Measurements from ENCODE around the gene GTF2F1.
"Not testable (repeated sequence)": the region's sequence is repeated elsewhere in the genome, so short reads cannot be mapped to it uniquely, and the experiment has no call there.

The GTF2F1 gene

DNA sequence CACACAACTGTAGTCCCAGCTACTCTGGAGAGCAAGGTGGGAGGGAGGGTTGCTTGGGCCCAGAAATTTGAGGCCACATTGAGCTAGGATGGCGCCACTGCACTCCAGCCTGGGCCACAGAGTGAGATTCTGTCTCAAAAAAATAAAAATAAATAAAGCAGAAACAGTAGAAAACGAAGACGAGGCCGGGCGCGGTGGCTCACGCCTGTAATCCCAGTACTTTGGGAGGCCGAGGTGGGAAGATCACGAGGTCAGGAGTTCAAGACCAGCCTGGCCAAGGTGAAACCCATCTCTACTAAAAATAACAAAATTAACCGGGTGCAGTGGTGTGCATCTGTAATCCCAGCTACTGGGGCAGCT lies 32.1 kb downstream of the GTF2F1 start:
- H3K9me3 ChIP-seq (ENCODE audit: low read length); H3K9ac ChIP-seq (ENCODE audit: low read length); H3K27me3 ChIP-seq (ENCODE audit: control insufficient read depth in 1 of 2, insufficient read depth in 2 of 2, low read length in 2 of 2); H3K4me1 ChIP-seq (ENCODE audit: insufficient read depth, low read length); H3K27ac ChIP-seq (ENCODE audit: low read depth, low read length): not testable (repeated sequence)
- Histone ChIP-seq H3K4me3 (ENCODE audit: low read depth in 1 of 2, low read length in 2 of 2) (peak overlapping the region in 1 of 2 donors; percentile 82), H3K36me3 (ENCODE audit: insufficient read depth, low read length) (peaks cover 12% of the 10 kb centered on the region)

DNA sequence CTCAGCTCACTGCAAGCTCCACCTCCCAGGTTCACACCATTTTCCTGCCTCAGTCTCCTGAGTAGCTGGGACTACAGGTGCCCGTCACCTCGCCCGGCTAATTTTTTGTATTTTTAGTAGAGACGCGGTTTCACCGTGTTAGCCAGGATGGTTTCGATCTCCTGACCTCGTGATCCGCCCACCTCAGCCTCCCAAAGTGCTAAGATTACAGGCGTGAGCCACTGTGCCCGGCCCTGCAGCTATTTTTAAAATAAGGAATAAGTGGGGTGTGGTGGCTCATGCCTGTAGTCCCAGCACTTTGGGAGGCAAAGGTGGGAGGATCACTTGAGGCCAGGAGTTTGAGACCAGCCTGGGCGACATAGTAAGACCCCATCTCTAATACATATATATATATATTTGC lies 32.5 kb downstream of the GTF2F1 start:
- not testable (repeated sequence) for H3K9me3 ChIP-seq (ENCODE audit: low read length); H3K36me3 ChIP-seq (ENCODE audit: insufficient read depth, low read length); H3K4me3 ChIP-seq (ENCODE audit: low read depth in 1 of 2, low read length in 2 of 2); H3K27me3 ChIP-seq (ENCODE audit: control insufficient read depth in 1 of 2, insufficient read depth in 2 of 2, low read length in 2 of 2); H3K27ac ChIP-seq (ENCODE audit: low read depth, low read length); H3K9ac ChIP-seq (ENCODE audit: low read length); H3K4me1 ChIP-seq (ENCODE audit: insufficient read depth, low read length)

DNA sequence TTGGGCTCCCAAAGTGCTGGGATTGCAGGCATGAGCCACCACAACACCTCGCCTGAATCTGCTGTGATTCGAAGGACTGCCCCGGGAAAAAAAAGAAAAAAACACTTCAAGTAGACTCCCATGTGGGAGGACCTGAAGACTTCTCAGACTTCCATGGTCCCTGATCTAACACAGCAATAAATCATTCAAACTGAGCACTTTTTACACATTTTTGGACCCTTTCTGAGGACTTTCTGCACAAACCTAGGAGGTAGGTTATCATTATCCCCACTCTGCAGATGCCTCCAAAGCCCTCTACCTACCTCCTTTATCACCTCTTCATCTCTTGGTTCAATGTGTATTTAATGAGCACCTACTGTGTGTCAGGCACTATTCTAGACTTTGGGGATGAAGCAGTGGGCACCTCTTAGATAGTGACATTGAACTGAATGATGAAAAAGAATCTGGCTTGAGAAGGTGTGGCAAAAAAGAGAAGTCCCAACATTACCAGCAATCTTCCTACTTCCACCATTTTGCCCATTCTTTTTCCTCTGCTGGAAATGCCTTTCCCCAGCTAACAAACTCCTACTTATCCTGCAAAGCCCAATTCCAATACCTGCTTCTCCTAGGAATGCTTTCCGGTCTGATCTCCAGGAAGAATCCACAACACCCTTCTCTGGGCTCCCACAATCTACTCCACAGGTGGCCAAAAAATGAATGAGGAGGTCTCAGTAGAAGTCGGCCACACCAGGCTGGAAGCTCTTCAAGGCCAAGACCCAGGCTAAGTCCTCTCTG lies 33.2 kb downstream of the GTF2F1 start:
- no peaks in the 10 kb centered on the region for H3K27me3 ChIP-seq (ENCODE audit: control insufficient read depth in 1 of 2, insufficient read depth in 2 of 2, low read length in 2 of 2)
- H3K9ac ChIP-seq (ENCODE audit: low read length) = no peak overlapping the region
- H3K4me3 ChIP-seq (ENCODE audit: low read depth in 1 of 2, low read length in 2 of 2) = no peak overlapping the region
- peaks cover 1% of the 10 kb centered on the region for H3K36me3 ChIP-seq (ENCODE audit: insufficient read depth, low read length)
- H3K4me1 ChIP-seq (ENCODE audit: insufficient read depth, low read length) = peaks cover 8% of the 10 kb centered on the region
- no peak overlapping the region for H3K27ac ChIP-seq (ENCODE audit: low read depth, low read length)
- H3K9me3 ChIP-seq (ENCODE audit: low read length) = no peaks in the 10 kb centered on the region

DNA sequence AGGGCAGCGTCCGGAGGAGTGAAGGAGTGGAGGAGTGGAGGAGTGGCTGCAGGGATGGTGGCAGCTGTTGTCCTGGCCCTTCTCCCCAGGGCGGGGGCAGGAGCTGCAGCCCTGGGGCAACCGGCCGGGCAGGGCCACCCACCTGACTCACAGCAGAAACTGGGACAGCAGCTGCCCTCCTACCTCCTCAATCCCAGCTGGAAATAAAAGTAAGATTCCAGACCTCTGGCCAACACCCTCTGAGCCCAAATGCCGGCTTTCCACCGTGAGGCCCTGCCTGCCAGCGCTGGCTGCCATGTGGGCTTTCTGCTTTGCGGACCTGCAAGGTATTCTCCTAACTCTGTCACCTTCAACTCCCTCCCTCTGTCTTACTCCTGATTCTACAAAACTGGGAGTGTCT lies 35.0 kb downstream of the GTF2F1 start:
- Histone ChIP-seq H3K4me3 (ENCODE audit: low read depth in 1 of 2, low read length in 2 of 2) (no peak overlapping the region), H3K9me3 (ENCODE audit: low read length) (no peaks in the 10 kb centered on the region), H3K27me3 (ENCODE audit: control insufficient read depth in 1 of 2, insufficient read depth in 2 of 2, low read length in 2 of 2) (no peaks in the 10 kb centered on the region), H3K9ac (ENCODE audit: low read length) (no peak overlapping the region), H3K36me3 (ENCODE audit: insufficient read depth, low read length) (no peaks in the 10 kb centered on the region), H3K4me1 (ENCODE audit: insufficient read depth, low read length) (peaks cover 8% of the 10 kb centered on the region), H3K27ac (ENCODE audit: low read depth, low read length) (no peak overlapping the region)

DNA sequence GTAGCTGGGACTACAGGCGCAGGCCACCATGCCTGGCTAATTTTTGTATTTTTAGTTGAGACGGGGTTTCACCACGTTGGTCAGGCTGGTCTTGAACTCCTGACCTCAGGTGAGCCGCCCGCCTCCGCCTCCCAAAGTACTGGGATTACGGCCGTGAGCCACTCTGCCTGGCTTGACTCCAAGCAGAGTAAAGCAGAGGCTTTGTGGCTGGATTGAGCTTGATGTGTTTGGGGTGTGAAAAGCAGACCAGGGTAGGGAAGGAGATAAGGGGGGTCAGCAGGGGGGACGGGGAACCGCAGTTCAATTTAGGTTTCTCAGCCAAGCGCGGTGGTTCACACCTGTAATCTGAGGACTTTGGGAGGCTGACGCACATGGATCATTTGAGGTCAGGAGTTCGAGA lies 35.8 kb downstream of the GTF2F1 start:
- Histone ChIP-seq H3K4me1 (ENCODE audit: insufficient read depth, low read length) (peaks cover under 1% of the 10 kb centered on the region), H3K9ac (ENCODE audit: low read length) (no peak overlapping the region), H3K27ac (ENCODE audit: low read depth, low read length) (no peak overlapping the region), H3K9me3 (ENCODE audit: low read length) (no peaks in the 10 kb centered on the region), H3K4me3 (ENCODE audit: low read depth in 1 of 2, low read length in 2 of 2) (no peak overlapping the region), H3K27me3 (ENCODE audit: control insufficient read depth in 1 of 2, insufficient read depth in 2 of 2, low read length in 2 of 2) (no peaks in the 10 kb centered on the region), H3K36me3 (ENCODE audit: insufficient read depth, low read length) (no peaks in the 10 kb centered on the region)

DNA sequence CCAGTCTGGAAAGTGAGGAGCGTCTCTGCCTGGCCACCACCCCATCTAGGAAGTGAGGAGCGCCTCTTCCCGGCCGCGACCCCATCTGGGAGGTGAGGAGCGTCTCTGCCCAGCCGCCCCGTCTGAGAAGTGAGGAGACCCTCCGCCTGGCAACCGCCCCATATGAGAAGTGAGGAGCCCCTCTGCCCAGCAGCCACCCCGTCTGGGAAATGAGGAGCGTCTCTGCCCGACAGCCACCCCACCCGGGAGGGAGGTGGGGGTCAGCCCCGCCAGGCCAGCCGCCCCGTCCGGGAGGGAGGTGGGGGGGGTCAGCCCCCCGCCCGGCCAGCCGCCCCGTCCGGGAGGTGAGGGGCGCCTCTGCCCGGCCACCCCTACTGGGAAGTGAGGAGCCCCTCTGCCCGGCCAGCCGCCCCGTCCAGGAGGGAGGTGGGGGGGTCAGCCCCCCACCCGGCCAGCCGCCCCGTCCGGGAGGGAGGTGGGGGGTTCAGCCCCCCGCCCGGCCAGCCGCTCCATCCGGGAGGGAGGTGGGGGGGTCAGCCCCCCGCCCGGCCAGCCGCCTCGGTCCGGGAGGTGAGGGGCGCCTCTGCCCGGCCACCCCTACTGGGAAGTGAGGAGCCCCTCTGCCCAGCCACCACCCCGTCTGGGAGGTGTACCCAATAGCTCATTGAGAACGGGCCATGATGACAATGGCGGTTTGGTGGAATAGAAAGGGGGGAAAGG lies 37.5 kb downstream of the GTF2F1 start:
- H3K9ac ChIP-seq (ENCODE audit: low read length); H3K4me1 ChIP-seq (ENCODE audit: insufficient read depth, low read length): not testable (repeated sequence)

DNA sequence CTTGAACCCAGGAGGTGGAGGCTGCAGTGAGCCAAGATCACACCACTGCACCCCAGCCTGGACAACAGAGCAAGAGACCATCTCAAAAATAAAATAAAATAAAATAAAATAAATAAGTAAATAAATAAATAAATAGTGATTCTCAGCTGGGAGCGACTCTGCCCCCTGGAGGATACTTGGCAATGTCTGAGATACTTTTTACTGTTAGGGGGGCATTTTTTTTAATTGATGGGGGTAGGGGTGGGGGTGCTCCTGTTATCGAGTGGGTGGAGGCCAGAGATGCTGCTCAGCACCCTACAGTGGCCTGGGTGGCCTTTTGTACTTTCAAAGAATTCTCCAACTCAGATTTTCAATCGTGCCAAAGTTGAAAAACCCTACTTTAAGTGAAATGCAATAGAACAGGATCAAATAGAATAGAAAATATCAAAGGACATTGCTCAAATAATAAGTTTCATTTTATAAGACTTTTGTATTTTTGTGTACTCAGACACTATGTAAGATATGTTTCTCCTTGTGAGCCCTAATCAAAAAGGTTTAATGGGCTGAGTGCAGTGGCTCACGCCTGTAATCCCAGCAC lies 38.8 kb downstream of the GTF2F1 start:
- no peaks in the 10 kb centered on the region for H3K36me3 ChIP-seq (ENCODE audit: insufficient read depth, low read length)
- no peaks in the 10 kb centered on the region for H3K27me3 ChIP-seq (ENCODE audit: control insufficient read depth in 1 of 2, insufficient read depth in 2 of 2, low read length in 2 of 2)
- no peaks in the 10 kb centered on the region for H3K4me1 ChIP-seq (ENCODE audit: insufficient read depth, low read length)
- H3K4me3 ChIP-seq (ENCODE audit: low read depth in 1 of 2, low read length in 2 of 2) = no peak overlapping the region
- no peak overlapping the region for H3K27ac ChIP-seq (ENCODE audit: low read depth, low read length)
- no peak overlapping the region for H3K9ac ChIP-seq (ENCODE audit: low read length)
- no peaks in the 10 kb centered on the region for H3K9me3 ChIP-seq (ENCODE audit: low read length)

More for the DNA sequence above, 37.5 kb downstream of the GTF2F1 start:
- H3K36me3 ChIP-seq (ENCODE audit: insufficient read depth, low read length); H3K27me3 ChIP-seq (ENCODE audit: control insufficient read depth in 1 of 2, insufficient read depth in 2 of 2, low read length in 2 of 2); H3K9me3 ChIP-seq (ENCODE audit: low read length); H3K4me3 ChIP-seq (ENCODE audit: low read depth in 1 of 2, low read length in 2 of 2); H3K27ac ChIP-seq (ENCODE audit: low read depth, low read length): not testable (repeated sequence)

DNA sequence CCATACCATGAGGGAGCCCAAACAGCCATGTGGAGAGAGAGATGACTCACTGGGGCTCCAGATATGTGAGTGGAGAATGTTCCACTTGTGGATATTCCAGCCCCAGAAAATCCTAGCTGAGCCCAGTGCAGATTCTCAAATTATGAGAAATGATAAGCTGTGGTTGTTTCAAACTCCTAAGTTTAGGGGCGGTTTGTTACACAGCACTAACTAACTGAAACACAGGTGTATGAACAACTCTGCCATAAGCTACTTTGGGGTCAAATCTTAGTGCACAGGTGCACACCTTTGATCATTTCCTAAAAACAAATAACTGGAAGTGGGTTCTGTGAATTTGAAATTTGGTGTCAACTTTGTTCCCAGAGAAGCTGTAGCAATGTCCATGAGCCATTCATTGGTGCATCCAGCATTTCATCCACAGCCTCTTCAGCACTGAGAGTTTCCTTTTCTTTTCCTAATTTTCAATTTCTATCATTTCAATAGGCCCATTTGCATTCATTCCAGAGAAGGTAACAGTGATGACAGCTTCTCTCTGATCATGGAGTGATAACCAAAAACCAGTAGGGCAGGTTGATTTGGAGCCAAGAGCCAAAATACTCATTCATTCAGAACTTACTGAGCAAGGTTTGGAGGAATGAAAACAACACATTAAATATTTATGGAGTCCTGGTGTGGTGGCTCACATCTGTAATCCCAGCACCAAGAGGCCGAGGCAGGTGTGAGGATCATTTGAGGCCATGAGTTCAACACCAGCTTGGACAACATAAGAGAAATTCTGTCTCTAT lies 40.4 kb downstream of the GTF2F1 start:
- no peak overlapping the region for H3K9ac ChIP-seq (ENCODE audit: low read length)
- no peaks in the 10 kb centered on the region for H3K27me3 ChIP-seq (ENCODE audit: control insufficient read depth in 1 of 2, insufficient read depth in 2 of 2, low read length in 2 of 2)
- no peak overlapping the region for H3K4me3 ChIP-seq (ENCODE audit: low read depth in 1 of 2, low read length in 2 of 2)
- H3K36me3 ChIP-seq (ENCODE audit: insufficient read depth, low read length) = no peaks in the 10 kb centered on the region
- H3K27ac ChIP-seq (ENCODE audit: low read depth, low read length) = no peak overlapping the region
- H3K4me1 ChIP-seq (ENCODE audit: insufficient read depth, low read length) = no peaks in the 10 kb centered on the region
- no peaks in the 10 kb centered on the region for H3K9me3 ChIP-seq (ENCODE audit: low read length)

DNA sequence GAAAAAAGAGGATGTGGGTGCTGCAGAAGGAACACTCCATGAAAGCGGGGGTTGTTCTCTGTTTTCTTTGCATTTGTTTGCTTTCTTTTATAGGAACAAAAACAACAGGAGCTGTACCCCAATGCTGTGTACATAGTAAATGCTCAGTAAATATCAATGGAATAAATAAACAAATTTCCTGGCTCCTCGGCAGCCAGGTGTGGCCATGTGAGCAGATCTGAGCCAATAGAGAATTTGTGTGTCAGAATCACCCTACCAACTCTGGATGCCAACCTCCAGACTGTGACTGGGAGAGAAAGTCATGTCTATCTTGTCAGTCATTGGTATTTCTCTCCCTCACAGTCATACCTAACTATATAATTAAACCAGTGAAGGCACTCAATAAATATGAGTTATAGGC lies 42.3 kb downstream of the GTF2F1 start:
- no peaks in the 10 kb centered on the region for H3K27me3 ChIP-seq (ENCODE audit: control insufficient read depth in 1 of 2, insufficient read depth in 2 of 2, low read length in 2 of 2)
- H3K36me3 ChIP-seq (ENCODE audit: insufficient read depth, low read length) = no peaks in the 10 kb centered on the region
- H3K4me1 ChIP-seq (ENCODE audit: insufficient read depth, low read length) = no peaks in the 10 kb centered on the region
- H3K9me3 ChIP-seq (ENCODE audit: low read length) = no peaks in the 10 kb centered on the region
- no peak overlapping the region for H3K9ac ChIP-seq (ENCODE audit: low read length)
- H3K27ac ChIP-seq (ENCODE audit: low read depth, low read length) = no peak overlapping the region
- no peak overlapping the region for H3K4me3 ChIP-seq (ENCODE audit: low read depth in 1 of 2, low read length in 2 of 2)

DNA sequence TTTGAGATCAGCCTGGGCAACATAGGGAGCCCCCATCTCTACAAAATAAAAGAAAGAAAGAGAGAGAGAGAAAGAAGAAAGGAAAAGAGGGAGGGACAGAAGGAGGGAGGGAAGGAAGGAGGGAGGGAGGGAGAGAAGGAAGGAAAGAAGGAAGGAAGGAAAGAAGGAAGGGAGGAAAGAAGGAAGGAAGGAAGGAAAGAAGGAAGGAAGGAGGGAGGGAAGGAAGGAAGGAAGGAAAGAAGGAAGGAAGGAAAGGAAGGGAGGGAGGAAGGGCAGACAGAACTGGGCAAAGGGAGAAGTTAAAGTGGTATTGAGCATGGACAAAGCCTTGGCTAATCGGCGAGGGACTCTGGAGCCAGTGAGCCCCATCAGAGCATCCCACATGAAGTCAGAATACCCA lies 43.7 kb downstream of the GTF2F1 start:
- H3K9me3 ChIP-seq (ENCODE audit: low read length); H3K4me1 ChIP-seq (ENCODE audit: insufficient read depth, low read length); H3K27ac ChIP-seq (ENCODE audit: low read depth, low read length); H3K27me3 ChIP-seq (ENCODE audit: control insufficient read depth in 1 of 2, insufficient read depth in 2 of 2, low read length in 2 of 2); H3K9ac ChIP-seq (ENCODE audit: low read length); H3K36me3 ChIP-seq (ENCODE audit: insufficient read depth, low read length); H3K4me3 ChIP-seq (ENCODE audit: low read depth in 1 of 2, low read length in 2 of 2): not testable (repeated sequence)

DNA sequence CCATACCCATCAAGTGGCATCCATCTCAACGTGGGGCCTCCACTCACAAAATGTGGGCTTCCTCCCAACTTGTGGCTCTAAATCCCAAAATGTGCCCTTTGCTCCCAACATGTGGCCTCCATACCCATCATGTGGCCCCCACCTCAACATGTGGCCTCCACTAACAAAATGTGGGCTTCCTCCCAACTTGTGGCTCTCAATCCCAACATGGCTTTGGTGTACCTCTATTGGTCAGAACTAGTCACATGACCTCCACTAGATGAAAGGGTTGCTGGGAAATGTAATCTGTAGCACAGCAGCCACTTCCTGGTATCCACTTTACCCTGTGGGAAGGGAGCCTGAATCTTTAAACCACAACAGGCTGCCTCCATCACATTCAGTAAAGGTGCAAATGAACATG lies 49.5 kb downstream of the GTF2F1 start:
- H3K4me1 ChIP-seq (ENCODE audit: insufficient read depth, low read length) = no peaks in the 10 kb centered on the region
- no peaks in the 10 kb centered on the region for H3K9me3 ChIP-seq (ENCODE audit: low read length)

More for the DNA sequence above, 49.5 kb downstream of the GTF2F1 start:
- Histone ChIP-seq H3K27me3 (ENCODE audit: control insufficient read depth in 1 of 2, insufficient read depth in 2 of 2, low read length in 2 of 2) (no peaks in the 10 kb centered on the region), H3K27ac (ENCODE audit: low read depth, low read length) (no peak overlapping the region), H3K9ac (ENCODE audit: low read length) (no peak overlapping the region), H3K36me3 (ENCODE audit: insufficient read depth, low read length) (no peaks in the 10 kb centered on the region), H3K4me3 (ENCODE audit: low read depth in 1 of 2, low read length in 2 of 2) (no peak overlapping the region)
